GM18861 (cell line): ENCODE data around the gene TRIM44.
"Not testable (repeated sequence)": the region's sequence is repeated elsewhere in the genome, so short reads cannot be mapped to it uniquely, and the experiment has no call there.

Experiments
- ATAC-seq: cut with Tn5 transposase; IDR thresholded peaks from one replicate; pipeline ENCODE4 v1.9.1; 2021; ENCODE audit not compliant: unreplicated experiment

TRIM44 gene

GRCh38 chr11:35810045-35810645 lies 147.6 kb downstream of the TRIM44 start:
- no peak for ATAC-seq

- no peak for ATAC-seq
Measured at GRCh38 chr11:35811783-35812182, 149.2 kb downstream of the TRIM44 start.

GRCh38 chr11:35812828-35813227 lies 150.3 kb downstream of the TRIM44 start:
- no peak for ATAC-seq

GRCh38 chr11:35814081-35814695 lies 151.6 kb downstream of the TRIM44 start:
- ATAC-seq: no peak

DNA sequence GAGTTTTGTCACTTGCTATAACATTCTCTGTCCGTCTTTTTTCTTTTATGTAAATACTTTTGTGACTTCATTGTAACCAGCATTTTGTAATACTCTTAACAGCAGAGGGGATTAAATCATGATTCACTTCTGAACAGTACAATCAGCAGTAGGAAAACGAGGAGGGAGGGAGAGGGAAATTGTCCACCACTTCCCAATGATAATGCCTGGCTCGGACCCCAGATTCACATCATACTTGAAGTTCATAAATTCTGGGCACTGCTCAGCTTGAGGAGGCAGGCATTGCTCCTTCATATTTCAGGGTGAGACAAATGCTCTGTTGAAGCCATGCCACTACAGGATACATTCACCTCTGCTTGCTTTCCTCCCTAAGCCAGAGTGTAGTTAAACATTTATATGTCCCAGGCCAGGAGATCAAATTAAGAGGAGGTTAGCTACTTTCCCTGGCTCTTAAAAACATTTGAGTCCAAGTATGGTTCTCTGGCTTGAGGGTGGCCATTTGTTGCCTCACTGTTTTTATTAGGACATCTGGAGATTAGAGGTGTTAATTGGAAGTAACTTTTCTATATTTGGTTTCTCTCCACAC lies 152.2 kb downstream of the TRIM44 start:
- no peak for ATAC-seq

DNA sequence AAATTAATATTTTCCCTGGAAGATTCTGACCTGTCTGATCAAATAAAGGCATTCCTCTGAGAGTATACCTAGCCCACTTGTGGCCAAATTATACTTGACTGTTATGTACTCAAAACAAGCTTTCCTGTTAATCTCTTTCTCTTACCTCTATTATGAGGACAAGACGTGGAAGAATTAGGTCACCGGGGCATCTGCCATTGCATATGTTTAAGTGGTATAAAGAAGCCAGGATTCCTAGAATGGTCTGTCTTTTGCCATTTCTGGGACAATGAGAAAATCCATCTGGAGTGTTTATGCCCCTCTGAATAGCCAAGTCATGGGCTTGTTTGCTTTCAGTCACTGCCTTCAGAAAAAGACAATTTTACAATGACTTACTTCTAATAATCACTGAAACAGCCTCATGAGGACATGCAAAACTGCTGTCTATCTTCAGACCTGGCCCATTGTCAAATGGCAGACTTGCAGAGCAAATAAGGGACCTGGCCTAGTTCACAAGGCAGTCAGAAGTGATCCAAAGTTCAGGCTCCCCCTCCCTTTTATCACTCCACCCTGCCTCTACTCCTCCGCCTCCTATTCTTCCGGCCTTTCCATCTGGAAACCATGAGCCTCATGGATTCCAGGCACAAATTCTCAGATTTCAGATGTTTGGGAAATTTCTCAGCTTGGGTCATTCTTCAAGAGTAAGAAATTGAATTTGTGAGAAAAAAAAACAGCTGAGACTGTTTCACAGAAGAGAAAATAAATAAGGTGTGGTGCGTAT lies 153.2 kb downstream of the TRIM44 start:
- no peak for ATAC-seq

DNA sequence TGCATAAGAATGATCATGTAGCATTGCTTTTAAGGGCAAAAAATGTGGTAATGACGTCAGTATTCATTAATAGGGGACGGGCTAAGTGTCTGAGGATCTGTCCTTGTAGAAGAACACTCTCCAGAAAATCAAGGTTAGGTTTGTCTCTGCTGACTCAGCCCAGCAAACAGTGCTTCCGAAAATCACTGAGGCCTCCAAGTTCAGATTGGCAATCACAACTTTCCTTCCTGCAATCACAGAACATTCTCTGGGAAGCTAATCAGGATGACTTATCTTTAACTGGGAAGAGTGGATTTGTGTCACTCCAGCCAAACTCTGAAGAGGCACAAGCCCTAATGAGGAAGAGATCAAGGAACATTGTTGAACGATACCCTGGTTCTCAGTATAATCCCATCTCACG lies 158.0 kb downstream of the TRIM44 start:
- no peak for ATAC-seq

DNA sequence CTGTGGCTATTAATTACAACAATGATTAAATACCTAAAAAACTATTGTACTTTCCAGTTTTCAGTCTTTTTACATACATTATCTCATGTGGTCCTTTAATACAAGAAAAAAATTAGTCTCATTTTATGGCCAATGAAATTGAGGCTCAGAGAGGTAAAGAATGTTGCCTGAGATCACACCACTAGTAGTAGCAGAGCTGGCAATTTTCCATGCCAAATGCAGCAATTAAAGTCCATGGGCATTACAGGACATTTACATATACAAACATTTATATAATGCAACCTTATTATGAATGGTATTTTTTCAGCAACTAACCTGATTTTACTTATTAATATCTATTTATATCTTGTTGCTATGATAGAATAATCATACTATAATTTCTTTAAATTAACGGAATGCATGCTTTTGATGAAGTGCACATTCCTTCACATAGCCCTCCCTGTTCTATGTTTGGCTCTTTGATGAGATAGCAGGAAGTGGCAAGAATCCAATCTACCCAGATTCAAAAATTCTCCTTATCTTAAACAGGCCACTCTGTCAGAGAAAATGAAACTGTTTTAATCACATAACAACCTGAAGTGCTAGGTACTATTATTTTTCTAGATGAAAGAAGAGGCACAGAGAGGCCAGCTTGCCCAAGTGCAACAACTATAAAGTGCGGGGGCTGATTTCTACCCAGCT lies 160.4 kb downstream of the TRIM44 start:
- no peak for ATAC-seq

DNA sequence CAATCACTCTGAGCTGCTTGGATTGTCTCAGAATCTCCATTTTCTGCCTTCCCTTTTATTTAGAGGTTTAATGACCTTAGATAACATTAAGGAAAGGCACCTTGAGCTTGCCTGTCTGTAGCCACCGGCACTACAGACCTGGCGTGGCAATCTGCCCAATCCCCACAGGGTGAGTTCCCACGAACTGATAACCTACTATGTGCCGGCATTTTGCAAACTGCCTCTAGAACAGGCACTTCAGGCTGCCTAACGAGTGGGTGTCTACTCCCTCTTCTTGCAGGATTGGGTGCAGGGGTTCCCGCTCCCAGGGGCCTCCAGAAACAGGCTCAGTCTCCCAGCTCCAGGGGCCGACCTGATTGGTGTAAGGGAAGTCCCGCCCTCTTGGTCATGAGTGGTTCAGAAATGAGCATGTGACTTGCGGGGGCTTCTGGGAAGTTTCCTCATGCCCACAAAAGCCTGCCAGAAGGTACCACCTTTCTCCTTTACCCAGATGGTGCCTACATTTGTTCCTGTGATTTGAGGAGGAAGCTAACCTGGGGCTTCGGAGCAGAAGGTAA lies 161.2 kb downstream of the TRIM44 start:
- no peak for ATAC-seq

GRCh38 chr11:35825386-35825785 lies 162.8 kb downstream of the TRIM44 start:
- no peak for ATAC-seq

DNA sequence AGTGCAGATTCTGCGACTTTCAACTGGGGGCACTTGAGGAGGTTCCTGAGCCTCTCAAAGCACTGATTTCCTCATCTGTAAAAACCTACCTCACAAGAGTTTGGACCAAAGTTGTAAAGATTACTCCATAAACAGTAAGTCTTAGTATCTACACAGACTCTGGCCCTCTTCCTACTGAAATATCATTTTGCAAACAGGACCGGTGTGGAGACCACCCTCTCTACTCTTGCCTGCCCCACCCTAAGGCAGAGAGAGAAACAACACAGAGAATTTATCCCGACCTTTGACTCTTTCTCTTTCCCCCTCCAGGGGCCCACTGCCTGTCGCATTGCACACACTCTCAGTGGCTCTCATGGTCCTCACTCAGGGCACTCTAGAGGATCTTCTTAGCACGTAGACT lies 163.4 kb downstream of the TRIM44 start:
- ATAC-seq: no peak

- no peak for ATAC-seq
Measured at GRCh38 chr11:35826949-35827348, 164.4 kb downstream of the TRIM44 start.

DNA sequence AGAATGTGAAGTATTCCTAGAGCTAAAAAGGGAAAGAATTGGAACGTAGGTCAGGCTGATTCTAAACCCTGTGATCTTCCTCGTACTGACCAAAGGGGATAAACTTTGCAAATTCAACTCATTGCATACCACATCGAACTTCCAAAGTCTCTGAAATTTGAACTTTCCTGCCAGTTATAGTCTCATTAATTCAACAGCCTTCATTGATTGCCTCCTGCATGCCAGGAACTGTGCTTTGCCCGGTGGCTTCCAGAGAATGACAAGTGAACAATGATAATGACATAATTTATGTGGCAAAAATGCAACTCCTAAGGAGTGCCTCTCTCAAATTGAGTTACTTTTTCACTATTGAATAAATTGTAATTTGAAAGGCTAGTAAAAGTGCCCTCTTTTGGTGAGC lies 173.6 kb downstream of the TRIM44 start:
- ATAC-seq: no peak

GRCh38 chr11:35838071-35838470 lies 175.5 kb downstream of the TRIM44 start:
- no peak for ATAC-seq

DNA sequence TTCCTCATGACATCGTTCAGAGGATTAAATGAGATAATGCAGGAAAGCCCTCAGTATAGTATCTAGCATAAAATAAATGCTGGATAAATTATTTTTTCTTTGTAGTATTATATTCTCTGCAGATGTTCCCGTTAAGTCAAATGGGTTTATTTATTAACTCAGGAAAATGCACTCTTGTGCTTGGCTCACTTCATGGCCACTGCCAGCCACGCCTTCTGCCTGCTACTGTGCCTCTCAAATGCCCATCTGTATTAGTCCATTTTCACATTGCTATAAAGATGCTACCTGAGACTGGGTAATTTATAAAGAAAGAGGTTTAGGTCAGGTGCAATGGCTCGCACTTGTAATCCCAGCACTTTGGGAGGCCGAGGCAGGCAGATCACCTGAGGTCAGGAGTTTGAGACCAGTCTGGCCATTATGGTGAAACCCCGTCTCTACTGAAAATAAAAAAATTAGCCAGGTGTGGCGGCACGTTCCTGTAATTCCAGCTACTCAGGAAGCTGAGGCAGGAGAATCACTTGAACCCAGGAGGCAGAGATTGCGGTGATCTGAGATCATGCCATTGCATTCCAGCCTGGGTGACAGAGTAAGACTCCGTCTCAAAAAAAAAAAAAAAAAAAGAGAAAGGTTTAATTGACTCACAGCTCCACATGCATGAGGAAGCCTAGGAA lies 176.3 kb downstream of the TRIM44 start:
- not testable (repeated sequence) for ATAC-seq

GRCh38 chr11:35839368-35840161 lies 177.0 kb downstream of the TRIM44 start:
- ATAC-seq: no peak

DNA sequence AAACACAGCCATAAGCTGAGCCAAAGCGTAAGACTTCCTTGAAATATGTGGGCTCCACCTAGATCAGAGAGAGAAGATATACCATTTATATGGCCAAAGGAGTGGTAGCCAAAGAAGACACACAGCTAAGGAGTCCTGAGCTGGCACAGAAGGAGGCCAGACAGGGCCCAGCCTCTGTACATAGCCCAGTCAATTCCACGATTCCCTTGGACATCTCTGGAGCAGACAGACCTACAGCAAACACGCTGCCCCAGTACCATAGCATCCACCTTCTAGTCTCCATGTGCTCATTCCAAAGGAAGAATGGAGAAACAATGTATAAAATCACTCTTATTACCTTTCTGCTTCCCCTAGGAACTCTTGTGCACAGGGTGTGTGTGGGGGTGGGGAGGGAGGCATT lies 179.2 kb downstream of the TRIM44 start:
- no peak for ATAC-seq

DNA sequence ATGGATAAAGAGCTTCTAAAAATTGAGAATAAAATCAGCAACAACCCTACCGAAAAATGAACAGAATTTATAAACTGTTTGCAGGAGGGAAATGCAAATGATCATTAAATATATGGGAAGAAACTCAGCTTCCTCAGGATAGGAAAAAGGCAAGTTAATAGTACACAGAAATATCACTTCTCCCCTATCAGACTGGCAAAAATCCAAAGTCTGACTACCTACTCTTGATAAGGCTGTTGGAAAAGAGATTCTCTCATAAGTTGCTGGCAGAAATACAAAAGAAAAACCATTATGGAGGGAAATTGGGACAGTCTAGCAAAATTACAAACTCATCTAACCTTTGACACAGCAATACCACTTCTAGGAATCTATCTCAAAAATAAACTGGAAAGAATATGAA lies 180.4 kb downstream of the TRIM44 start:
- ATAC-seq: no peak

DNA sequence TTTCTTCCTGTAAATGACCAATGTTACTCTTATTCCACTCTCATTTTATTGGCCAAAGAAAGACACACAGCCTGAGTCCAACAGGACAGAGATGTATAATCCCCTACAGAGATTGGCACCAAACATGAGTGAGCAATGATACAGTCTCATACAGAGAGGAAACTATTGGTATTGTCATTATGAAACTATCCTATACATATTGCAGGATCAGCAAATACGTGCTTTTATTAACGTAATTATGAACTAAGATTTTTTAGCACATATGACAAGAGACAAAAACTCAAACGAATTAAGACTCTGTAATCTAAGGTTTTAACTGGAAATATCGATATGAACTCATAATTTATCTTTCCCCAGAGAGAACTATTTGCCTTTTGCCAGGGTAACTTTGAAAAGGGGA lies 182.0 kb downstream of the TRIM44 start:
- no peak for ATAC-seq

- ATAC-seq: no peak
Measured at GRCh38 chr11:35845860-35846259, 183.3 kb downstream of the TRIM44 start.
